Small intestine (tissue), 7 donors: ENCODE data around the gene HPDL. TPM values are rescaled to one million over a fixed set of nuclear protein-coding genes. Genes with fewer than 3 reads are reported as not detected.

Experiments
- DNase-seq, 2 donors: peaks; one replicate each; pipeline versions ENCODE4 v3.0.0 to v3.0.0-alpha.2; 2013
- FAIRE-seq: peaks from 2 replicates; lab custom pipeline; 2012; peaks lifted over from hg19 to GRCh38; lab: Jason Lieb, UNC
- H3K27ac ChIP-seq, 3 donors: one replicate each; pipeline ENCODE4 v1.5.1; 2013; ENCODE audit warnings: low read length in 2 of 3, mild to moderate bottlenecking in 2 of 3, control low read depth in 1 of 3, inconsistent platforms in 1 of 3, low read depth in 1 of 3, moderate library complexity in 1 of 3
- H3K27me3 ChIP-seq, 3 donors: one replicate each; pipeline ENCODE4 v1.6.1; 2013; ENCODE audit warnings: low read length in 3 of 3, inconsistent platforms in 1 of 3; ENCODE audit not compliant: control insufficient read depth in 3 of 3, insufficient read depth in 3 of 3
- H3K36me3 ChIP-seq, 3 donors: one replicate each; pipeline ENCODE4 v1.6.1; 2013; ENCODE audit warnings: low read length in 3 of 3, inconsistent platforms in 1 of 3, low read depth in 1 of 3, mild to moderate bottlenecking in 1 of 3, moderate library complexity in 1 of 3; ENCODE audit not compliant: control insufficient read depth in 3 of 3, insufficient read depth in 2 of 3
- H3K4me1 ChIP-seq, 3 donors: one replicate each; pipeline ENCODE4 v1.6.1; 2013; ENCODE audit warnings: low read length in 2 of 3, inconsistent platforms in 1 of 3, low read depth in 1 of 3, mild to moderate bottlenecking in 1 of 3, moderate library complexity in 1 of 3; ENCODE audit not compliant: control insufficient read depth in 3 of 3, insufficient read depth in 2 of 3
- H3K4me3 ChIP-seq, 3 donors: one replicate each; pipeline ENCODE4 v1.5.1; 2013; ENCODE audit warnings: low read length in 3 of 3, control low read depth in 1 of 3, inconsistent platforms in 1 of 3, low read depth in 1 of 3, mild to moderate bottlenecking in 1 of 3, moderate library complexity in 1 of 3
- H3K9me3 ChIP-seq, 2 donors: one replicate each; pipeline ENCODE4 v1.6.1; 2013; ENCODE audit warnings: low read depth in 1 of 2, low read length in 1 of 2; ENCODE audit not compliant: control insufficient read depth in 2 of 2, insufficient read depth in 1 of 2
- WGBS, 3 donors: extraction: QIAGEN DNeasy Blood & Tissue Kit; methylation state at CpG; one replicate each; pipeline ENCODE4 v1.1.7; 2013; 5-methylcytosine and 5-hydroxymethylcytosine counted together
- polyA plus RNA-seq, 4 donors: library from polyadenylated mRNA; stranded (reverse) in 3 of 4; unstranded in 1 of 4; fragments of 200-250 nt in 3 of 4; fragments of 120-200 nt in 1 of 4; gene quantifications; one replicate each; pipeline versions ENCODE4 v1.2.1 to v1.2.3, GENCODE V29; 2013
- donor health status: healthy with polysubstance abuse.
- donor health status: control.
- donor health status: control.
- donor health status: Bipolar disorder and iron deficiency.
- donor health status: healthy.

HPDL gene
- polyA plus RNA-seq, 4 donors: 1.1 to 10.7 (median 4.1) TPM

DNA sequence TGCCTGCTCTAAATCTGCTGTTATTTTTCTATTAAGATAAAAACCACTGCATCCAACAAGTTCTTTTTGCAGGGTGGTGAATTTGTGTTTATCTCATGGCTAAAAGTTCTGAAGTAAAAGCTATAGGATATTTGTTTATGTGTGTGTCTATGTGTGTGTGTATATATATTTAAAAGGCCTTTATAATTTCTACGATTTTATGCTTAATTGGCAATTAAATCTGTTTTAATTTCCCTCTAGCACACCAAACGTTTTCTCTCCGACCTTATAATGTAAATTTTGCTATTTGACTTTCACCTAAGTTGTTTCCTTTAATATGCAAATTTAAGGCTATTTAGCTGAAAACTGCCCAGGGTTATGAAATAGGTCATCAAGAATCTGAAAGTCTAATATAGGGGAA lies 19.8 kb upstream of the HPDL start:
- FAIRE-seq (no peak), DNase-seq (no peak)
- no peaks in the 10 kb centered on the region for H3K27me3 ChIP-seq
- no peak overlapping the region for H3K4me3 ChIP-seq
- peaks cover 0 to 4% of the 10 kb centered on the region in 2 donors for H3K9me3 ChIP-seq
- 71 to 91% (median 85%) methylated on average over 3 of the region's 3 CpGs for WGBS, 3 donors
- H3K36me3 ChIP-seq: no peaks in the 10 kb centered on the region
- peaks cover 0 to 9% (median 5%) of the 10 kb centered on the region in 3 donors for H3K4me1 ChIP-seq
- H3K27ac ChIP-seq: no peak overlapping the region

DNA sequence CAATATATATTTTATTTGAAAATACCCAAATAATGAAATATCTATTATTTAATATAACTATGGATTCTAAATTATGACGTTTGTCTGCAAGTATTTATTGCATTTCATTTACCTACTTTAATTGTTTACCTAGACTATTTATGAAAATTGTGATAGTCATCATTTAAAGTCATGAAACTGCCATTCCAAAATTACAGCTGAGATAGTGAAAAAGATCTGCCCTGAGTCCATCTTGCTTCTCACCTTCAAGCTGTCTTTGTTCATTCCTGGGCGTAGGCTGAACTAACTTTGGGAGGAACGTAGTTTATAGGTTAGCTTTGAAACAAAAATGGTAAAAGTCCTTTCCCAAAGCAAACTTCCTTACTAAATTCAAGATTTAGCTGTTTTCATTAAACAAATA lies 12.4 kb upstream of the HPDL start:
- no peak for DNase-seq
- Histone ChIP-seq H3K27me3 (peaks cover 0 to 3% (median 0%) of the 10 kb centered on the region in 3 donors), H3K4me3 (no peak overlapping the region), H3K27ac (no peak overlapping the region), H3K4me1 (no peaks in the 10 kb centered on the region), H3K36me3 (no peaks in the 10 kb centered on the region), H3K9me3 (peaks cover 0 to 4% of the 10 kb centered on the region in 2 donors)
- 67 to 79% (median 77%) methylated on average over 3 of the region's 3 CpGs for WGBS, 3 donors
- no peak for FAIRE-seq

DNA sequence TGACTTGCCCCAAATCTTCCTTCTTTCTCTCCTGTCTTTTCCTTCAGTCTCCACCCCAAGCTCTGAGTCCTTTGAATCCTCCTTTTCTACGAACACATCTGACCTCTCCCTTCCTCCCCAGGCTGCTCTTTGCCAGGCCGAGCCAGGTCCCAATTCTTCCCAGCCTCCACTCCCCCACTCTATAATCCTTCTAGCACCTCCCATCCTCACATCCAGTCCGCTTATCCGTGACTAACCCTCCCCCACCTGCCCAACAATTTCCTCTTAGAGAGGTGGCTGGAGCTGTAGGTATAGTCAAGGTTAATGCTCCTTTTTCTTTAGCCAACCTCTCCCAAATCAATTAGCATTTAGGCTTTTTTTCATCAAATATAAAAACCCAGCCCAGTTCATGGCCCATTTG lies 9.5 kb upstream of the HPDL start:
- H3K9me3 ChIP-seq: no peaks in the 10 kb centered on the region
- H3K27me3 ChIP-seq: peaks cover 0 to 3% (median 0%) of the 10 kb centered on the region in 3 donors
- H3K4me3 ChIP-seq: no peak overlapping the region
- FAIRE-seq (no peak), DNase-seq (no peak)
- H3K4me1 ChIP-seq: no peaks in the 10 kb centered on the region
- WGBS, 3 donors: 72 to 87% (median 79%) methylated on average over 4 of the region's 4 CpGs
- no peak overlapping the region for H3K27ac ChIP-seq
- H3K36me3 ChIP-seq: no peaks in the 10 kb centered on the region

DNA sequence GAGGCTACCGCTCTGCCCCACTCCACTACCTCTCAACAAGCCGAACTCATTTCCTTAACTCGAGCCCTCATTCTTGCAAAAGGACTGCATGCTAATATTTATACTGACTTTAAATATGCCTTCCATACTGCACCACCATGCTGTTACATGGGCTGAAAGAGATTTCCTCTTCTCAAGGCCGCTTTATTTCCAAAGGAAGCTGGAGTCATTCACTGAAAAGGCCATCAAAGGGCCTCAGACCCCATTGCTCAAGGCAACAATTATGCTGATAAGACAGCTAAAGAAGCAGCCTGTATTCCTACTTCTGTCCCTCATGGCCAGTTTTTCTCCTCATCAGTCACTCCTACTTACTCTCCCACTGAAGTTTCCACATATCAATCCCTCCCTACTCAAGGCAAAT lies 6.9 kb upstream of the HPDL start:
- 88 to 93% (median 91%) methylated on average over 4 of the region's 4 CpGs for WGBS, 3 donors
- Histone ChIP-seq H3K4me3 (no peak overlapping the region), H3K36me3 (no peaks in the 10 kb centered on the region), H3K4me1 (no peaks in the 10 kb centered on the region), H3K27me3 (peaks cover 0 to 3% (median 0%) of the 10 kb centered on the region in 3 donors), H3K27ac (no peak overlapping the region), H3K9me3 (no peaks in the 10 kb centered on the region)
- DNase-seq (no peak), FAIRE-seq (no peak)

DNA sequence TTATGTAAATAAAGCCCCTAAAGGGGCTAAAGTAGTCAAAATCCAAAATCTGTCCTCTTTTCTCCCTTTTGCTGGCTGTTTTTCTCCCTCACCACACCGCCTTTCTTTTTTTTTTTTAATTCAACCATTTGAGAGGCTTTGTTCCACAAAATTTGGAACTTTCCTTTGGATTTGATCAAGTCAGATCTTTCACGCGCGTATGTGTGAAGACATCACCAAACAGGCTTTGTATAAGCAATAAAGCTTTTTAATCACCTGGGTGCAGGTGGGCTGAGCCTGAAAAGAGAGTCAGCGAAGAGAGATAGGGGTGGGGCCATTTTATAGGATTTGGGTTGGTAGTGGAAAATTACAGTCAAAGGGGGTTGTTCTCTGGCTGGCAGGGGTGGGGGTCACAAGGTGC lies 5.3 kb upstream of the HPDL start:
- no peaks in the 10 kb centered on the region for H3K9me3 ChIP-seq
- H3K4me3 ChIP-seq: no peak overlapping the region
- no peak for DNase-seq
- peaks cover 0 to 3% (median 2%) of the 10 kb centered on the region in 3 donors for H3K4me1 ChIP-seq
- H3K27ac ChIP-seq: no peak overlapping the region
- no peak for FAIRE-seq
- peaks cover 0 to 3% (median 0%) of the 10 kb centered on the region in 3 donors for H3K27me3 ChIP-seq
- WGBS, 3 donors: 86 to 93% (median 92%) methylated on average over 5 of the region's 5 CpGs
- H3K36me3 ChIP-seq: no peaks in the 10 kb centered on the region

DNA sequence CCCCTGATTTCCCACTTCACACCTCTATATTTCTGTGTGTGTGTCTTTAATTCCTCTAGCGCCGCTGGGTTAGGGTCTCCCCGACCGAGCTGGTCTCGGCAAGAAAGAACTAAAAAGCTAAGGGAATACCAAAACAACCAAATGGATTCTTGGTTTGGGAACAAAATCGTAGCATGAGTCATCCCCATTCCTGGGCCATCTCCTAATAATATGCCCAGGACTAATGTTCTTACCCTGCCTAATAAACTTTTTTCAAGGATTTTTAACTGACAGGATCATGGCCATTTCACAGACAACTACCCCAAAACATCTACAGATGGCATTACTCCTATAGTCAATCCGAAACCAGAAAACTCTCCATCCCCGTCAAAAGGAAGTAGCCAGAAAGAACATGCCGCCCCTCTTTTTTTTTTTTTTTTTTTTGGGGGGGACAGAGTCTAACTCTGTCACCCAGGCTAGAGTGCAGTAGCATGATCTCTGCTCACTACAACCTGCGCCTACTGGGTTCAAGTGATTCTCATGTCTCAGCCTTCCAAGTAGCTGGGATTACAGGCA lies 4.1 kb upstream of the HPDL start:
- no peak overlapping the region for H3K27ac ChIP-seq
- peaks cover 0 to 2% (median 0%) of the 10 kb centered on the region in 3 donors for H3K36me3 ChIP-seq
- DNase-seq: no peak
- no peaks in the 10 kb centered on the region for H3K9me3 ChIP-seq
- peaks cover 0 to 10% (median 2%) of the 10 kb centered on the region in 3 donors for H3K4me1 ChIP-seq
- 85 to 90% (median 88%) methylated on average over 10 of the region's 10 CpGs for WGBS, 3 donors
- no peaks in the 10 kb centered on the region for H3K27me3 ChIP-seq
- FAIRE-seq: no peak
- H3K4me3 ChIP-seq: no peak overlapping the region

DNA sequence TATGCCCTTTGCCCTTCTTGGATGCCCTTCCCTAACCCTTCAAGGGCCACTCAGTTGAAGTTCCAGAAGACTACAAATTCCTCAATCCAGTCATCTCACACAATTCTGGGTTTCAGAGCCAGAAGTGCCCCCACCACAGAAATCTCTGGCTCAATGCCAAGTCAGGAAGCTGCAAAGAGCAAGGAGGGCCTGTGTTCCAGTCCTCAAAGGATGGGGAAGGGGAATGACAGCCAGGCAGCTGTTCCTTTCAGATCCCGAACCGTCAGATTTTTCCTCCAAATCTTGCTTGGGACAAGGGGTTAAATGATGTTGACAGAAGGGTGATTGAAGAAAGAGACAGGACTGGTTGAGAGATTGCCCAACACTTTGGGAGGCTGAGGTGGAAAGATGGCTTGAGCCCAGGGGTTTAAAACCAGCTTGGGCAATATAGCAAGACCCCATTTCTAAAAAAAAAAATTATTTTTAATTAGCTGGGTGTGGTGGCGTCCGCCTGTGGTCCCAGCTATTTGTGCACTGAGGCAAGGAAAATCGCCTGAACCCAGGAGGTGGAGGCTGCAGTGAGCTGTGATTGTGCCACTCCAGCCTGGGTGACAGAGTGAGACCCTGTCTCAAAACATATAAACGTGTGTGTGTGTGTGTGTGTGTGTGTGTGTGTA lies 716 bp upstream of the HPDL start:
- Histone ChIP-seq H3K4me3 (peak overlapping the region in 1 of 3 donors; percentile 48), H3K4me1 (peaks cover 0 to 16% (median 2%) of the 10 kb centered on the region in 3 donors), H3K27me3 (no peaks in the 10 kb centered on the region), H3K27ac (no peak overlapping the region), H3K9me3 (no peaks in the 10 kb centered on the region), H3K36me3 (peaks cover 0 to 31% (median 0%) of the 10 kb centered on the region in 3 donors)
- FAIRE-seq (no peak), DNase-seq (no peak)
- WGBS, 3 donors: 52 to 70% (median 56%) methylated on average over 6 of the region's 6 CpGs

DNA sequence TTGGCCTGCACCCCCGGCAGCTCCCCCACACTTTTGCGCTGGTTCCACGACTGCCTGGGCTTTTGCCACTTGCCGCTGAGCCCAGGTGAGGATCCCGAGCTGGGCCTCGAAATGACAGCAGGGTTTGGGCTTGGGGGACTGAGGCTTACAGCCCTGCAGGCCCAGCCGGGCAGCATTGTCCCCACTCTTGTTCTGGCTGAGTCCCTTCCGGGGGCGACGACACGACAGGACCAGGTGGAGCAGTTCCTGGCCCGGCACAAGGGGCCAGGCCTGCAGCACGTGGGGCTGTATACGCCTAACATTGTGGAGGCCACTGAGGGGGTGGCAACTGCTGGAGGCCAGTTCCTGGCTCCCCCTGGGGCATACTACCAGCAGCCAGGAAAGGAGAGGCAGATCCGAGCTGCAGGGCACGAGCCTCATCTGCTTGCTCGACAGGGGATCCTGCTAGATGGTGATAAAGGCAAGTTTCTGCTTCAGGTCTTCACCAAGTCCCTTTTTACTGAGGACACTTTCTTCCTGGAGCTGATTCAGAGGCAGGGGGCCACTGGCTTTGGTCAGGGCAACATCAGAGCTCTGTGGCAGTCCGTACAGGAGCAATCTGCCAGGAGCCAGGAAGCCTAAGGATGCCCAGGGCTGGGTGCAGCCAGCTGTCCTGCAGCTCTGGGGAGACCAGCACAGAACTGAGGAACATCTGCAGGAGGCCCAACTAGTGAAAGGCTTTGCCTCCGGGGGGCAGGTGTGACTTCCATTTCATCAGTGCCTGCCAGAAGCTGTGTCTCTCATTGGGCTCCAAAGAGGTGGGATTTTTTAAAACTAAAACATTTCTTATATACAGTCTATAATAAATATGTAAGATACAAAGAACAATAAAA lies 1.2 kb downstream of the HPDL start:
- Histone ChIP-seq H3K4me3 (peak overlapping the region in 2 of 3 donors; percentile 48 to 53), H3K36me3 (peaks cover 4 to 50% (median 5%) of the 10 kb centered on the region in 3 donors), H3K9me3 (no peaks in the 10 kb centered on the region), H3K4me1 (peaks cover 0 to 16% (median 2%) of the 10 kb centered on the region in 3 donors), H3K27ac (peak overlapping the region in 1 of 3 donors; percentile 2), H3K27me3 (no peaks in the 10 kb centered on the region)
- WGBS, 3 donors: 21 to 48% (median 27%) methylated on average over 19 of the region's 19 CpGs
- DNase-seq: peak in 1 of 2 donors; percentile 55
- no peak for FAIRE-seq
